ENCODE results near the gene TACC2.
"Not testable (repeated sequence)": the region's sequence is repeated elsewhere in the genome, so short reads cannot be mapped to it uniquely, and the experiment has no call there.

The TACC2 gene

GRCh38 chr10:121981346-121981745 is 7.6 kb upstream of the TACC2 start:
- DNase-seq = no peak

- no peak for DNase-seq
Measured at GRCh38 chr10:121983852-121984251, 5.1 kb upstream of the TACC2 start.

GRCh38 chr10:121984463-121984862 is 4.5 kb upstream of the TACC2 start:
- no peak for DNase-seq

- DNase-seq = peak; percentile 55
Measured at GRCh38 chr10:121990015-121990677, 1.2 kb downstream of the TACC2 start.

- not testable (repeated sequence) for DNase-seq
Measured at GRCh38 chr10:121991727-121992126, 2.8 kb downstream of the TACC2 start.

GRCh38 chr10:121994429-121994941 is 5.5 kb downstream of the TACC2 start:
- DNase-seq = no peak

- no peak for DNase-seq
Measured at GRCh38 chr10:121998462-121998861, 9.5 kb downstream of the TACC2 start.

- DNase-seq = no peak
Measured at GRCh38 chr10:121999301-121999700, 10.3 kb downstream of the TACC2 start.

GRCh38 chr10:122001698-122002097 is 12.7 kb downstream of the TACC2 start:
- DNase-seq = no peak

- no peak for DNase-seq
Measured at GRCh38 chr10:122007415-122007814, 18.5 kb downstream of the TACC2 start.

GRCh38 chr10:122010405-122011050 is 21.6 kb downstream of the TACC2 start:
- no peak for DNase-seq

- DNase-seq = no peak
Measured at GRCh38 chr10:122012731-122013130, 23.8 kb downstream of the TACC2 start.

GRCh38 chr10:122013311-122013780 is 24.4 kb downstream of the TACC2 start:
- no peak for DNase-seq

GRCh38 chr10:122014652-122015248 is 25.8 kb downstream of the TACC2 start:
- DNase-seq = no peak

GRCh38 chr10:122017926-122018325 is 29.0 kb downstream of the TACC2 start:
- DNase-seq = peak; percentile 62

GRCh38 chr10:122018491-122018890 is 29.5 kb downstream of the TACC2 start:
- peak; percentile 11 for DNase-seq

- DNase-seq = peak; percentile 91
Measured at GRCh38 chr10:122018951-122019413, 30.0 kb downstream of the TACC2 start.

- DNase-seq = peak; percentile 82
Measured at GRCh38 chr10:122019414-122019975, 30.5 kb downstream of the TACC2 start.

GRCh38 chr10:122020226-122020625 is 31.3 kb downstream of the TACC2 start:
- DNase-seq = peak; percentile 34

- peak; percentile 5 for DNase-seq
Measured at GRCh38 chr10:122021379-122021778, 32.4 kb downstream of the TACC2 start.

- no peak for DNase-seq
Measured at GRCh38 chr10:122021828-122022227, 32.9 kb downstream of the TACC2 start.

GRCh38 chr10:122022276-122022675 is 33.3 kb downstream of the TACC2 start:
- DNase-seq = no peak

GRCh38 chr10:122023257-122023656 is 34.3 kb downstream of the TACC2 start:
- not testable (repeated sequence) for DNase-seq

Data from RPMI8226 (cell line).